Measurements from ENCODE around the gene UFSP2. TPM values are rescaled to one million over a fixed set of nuclear protein-coding genes. Genes with fewer than 3 reads are reported as not detected.
"Not testable (repeated sequence)": the region's sequence is repeated elsewhere in the genome, so short reads cannot be mapped to it uniquely, and the experiment has no call there.

The UFSP2 gene
- total and polyA plus RNA-seq, 2 donors from 2014 or later, result 47.1 to 47.3 TPM

DNA sequence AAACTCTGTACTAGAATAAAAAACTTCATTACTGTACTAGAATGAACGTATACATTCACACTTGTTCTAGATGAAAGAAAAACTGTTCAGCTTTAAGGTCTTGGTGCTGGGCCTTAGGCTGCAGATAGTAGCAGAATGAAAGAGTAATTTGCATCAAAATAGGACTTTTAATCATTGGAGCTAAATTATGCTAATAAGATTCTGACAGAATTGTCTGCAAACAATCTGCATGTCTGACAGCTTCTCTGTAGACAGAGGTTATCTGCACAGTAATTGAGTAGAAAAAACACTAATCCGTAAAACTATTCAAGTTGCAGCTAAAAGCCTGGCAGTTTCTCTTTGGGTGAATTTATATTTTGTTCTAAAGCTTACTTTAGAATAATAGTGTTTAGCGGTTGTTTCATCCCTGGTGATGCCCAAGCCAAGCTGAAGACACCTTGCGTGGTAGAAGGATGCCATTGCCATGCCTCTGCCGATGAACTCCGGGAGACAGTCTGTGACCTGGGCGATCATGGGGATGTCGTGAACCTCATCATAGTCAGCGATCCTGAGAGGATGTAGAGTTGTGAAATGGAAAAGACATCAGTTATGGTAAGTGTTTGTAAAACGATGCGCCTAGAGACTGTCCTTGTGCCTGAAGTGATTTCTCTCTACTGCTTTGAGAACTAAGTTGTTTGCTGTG is 55.4 kb downstream of the UFSP2 start:
- no peak overlapping the region for H3K4me3 ChIP-seq (ENCODE audit: low read length in 3 of 3)
- no peaks in the 10 kb centered on the region for H3K9me3 ChIP-seq (ENCODE audit: control insufficient read depth in 2 of 3, insufficient read depth in 1 of 3, low read length in 3 of 3)
- no peaks in the 10 kb centered on the region for H3K4me1 ChIP-seq (ENCODE audit: control insufficient read depth in 2 of 3, insufficient read depth in 2 of 3, low read depth in 1 of 3, low read length in 3 of 3)
- no peaks in the 10 kb centered on the region for H3K27me3 ChIP-seq (ENCODE audit: control insufficient read depth, insufficient read depth, low read length)
- TF ChIP-seq, protein P1, sequence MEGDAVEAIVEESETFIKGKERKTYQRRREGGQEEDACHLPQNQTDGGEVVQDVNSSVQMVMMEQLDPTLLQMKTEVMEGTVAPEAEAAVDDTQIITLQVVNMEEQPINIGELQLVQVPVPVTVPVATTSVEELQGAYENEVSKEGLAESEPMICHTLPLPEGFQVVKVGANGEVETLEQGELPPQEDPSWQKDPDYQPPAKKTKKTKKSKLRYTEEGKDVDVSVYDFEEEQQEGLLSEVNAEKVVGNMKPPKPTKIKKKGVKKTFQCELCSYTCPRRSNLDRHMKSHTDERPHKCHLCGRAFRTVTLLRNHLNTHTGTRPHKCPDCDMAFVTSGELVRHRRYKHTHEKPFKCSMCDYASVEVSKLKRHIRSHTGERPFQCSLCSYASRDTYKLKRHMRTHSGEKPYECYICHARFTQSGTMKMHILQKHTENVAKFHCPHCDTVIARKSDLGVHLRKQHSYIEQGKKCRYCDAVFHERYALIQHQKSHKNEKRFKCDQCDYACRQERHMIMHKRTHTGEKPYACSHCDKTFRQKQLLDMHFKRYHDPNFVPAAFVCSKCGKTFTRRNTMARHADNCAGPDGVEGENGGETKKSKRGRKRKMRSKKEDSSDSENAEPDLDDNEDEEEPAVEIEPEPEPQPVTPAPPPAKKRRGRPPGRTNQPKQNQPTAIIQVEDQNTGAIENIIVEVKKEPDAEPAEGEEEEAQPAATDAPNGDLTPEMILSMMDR (IDR thresholded peaks at IDR 0.05; ENCODE audit: borderline replicate concordance, extremely low read depth, insufficient read depth), result no peak
- no peak overlapping the region for H3K9ac ChIP-seq (ENCODE audit: low read length in 3 of 3)
- DNase-seq (no peak), FAIRE-seq (no peak)
- intact Hi-C loops (cut with DNase I), result no loop called here
- peaks cover 0 to 4% (median 0%) of the 10 kb centered on the region in 3 donors for H3K36me3 ChIP-seq (ENCODE audit: control insufficient read depth in 2 of 3, insufficient read depth in 3 of 3, low read length in 3 of 3)
- H3K27ac ChIP-seq (ENCODE audit: low read depth in 2 of 2, low read length in 2 of 2), result no peak overlapping the region

DNA sequence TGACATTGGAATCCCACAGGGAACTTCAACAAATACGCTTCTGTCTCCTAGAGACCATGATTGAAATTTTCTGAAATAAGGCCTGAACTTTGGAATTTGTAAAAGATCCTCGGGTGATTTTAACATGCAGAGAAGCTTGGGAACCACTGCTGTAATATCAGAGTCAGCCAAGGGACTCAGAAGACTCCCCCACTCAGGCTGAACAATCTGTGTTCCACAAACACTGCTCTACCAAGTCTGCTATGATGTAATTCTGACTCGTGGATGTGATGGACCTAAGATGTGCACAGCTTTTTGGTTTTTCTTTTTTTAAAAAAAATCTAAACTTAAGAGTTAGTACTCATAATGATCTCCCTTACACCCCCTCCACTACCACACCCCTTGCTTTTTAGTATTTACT is 56.0 kb downstream of the UFSP2 start:
- Histone ChIP-seq H3K4me1 (ENCODE audit: control insufficient read depth in 2 of 3, insufficient read depth in 2 of 3, low read depth in 1 of 3, low read length in 3 of 3) (no peaks in the 10 kb centered on the region), H3K36me3 (ENCODE audit: control insufficient read depth in 2 of 3, insufficient read depth in 3 of 3, low read length in 3 of 3) (peaks cover 0 to 4% (median 0%) of the 10 kb centered on the region in 3 donors), H3K9ac (ENCODE audit: low read length in 3 of 3) (no peak overlapping the region), H3K4me3 (ENCODE audit: low read length in 3 of 3) (no peak overlapping the region), H3K27ac (ENCODE audit: low read depth in 2 of 2, low read length in 2 of 2) (no peak overlapping the region), H3K9me3 (ENCODE audit: control insufficient read depth in 2 of 3, insufficient read depth in 1 of 3, low read length in 3 of 3) (no peaks in the 10 kb centered on the region), H3K27me3 (ENCODE audit: control insufficient read depth, insufficient read depth, low read length) (no peaks in the 10 kb centered on the region)
- no peak for DNase-seq
- intact Hi-C loops (cut with DNase I), result no loop called here
- TF ChIP-seq, protein P1 (IDR thresholded peaks at IDR 0.05; ENCODE audit: borderline replicate concordance, extremely low read depth, insufficient read depth), result no peak
- no peak for FAIRE-seq

DNA sequence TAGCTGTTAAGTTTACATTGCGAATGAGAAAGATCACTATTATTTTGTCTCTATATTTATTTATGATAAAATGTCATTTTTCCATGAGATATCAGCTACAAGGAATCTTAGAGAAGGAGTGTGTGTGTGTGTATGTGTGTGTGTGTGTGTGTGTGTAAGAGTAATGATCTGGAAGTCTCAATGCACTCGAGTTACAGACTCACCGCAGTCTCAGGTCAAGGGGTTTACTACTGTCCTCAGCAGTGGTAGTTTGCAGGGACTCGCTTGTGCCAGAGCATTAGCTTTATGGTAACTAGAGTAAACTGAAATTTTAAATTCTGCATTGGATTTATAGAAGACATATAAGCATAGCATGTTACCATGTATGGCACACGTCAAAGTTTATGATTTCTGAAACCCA is 60.9 kb downstream of the UFSP2 start:
- Histone ChIP-seq H3K36me3 (ENCODE audit: control insufficient read depth in 2 of 3, insufficient read depth in 3 of 3, low read length in 3 of 3) (no peaks in the 10 kb centered on the region), H3K4me3 (ENCODE audit: low read length in 3 of 3) (no peak overlapping the region), H3K27ac (ENCODE audit: low read depth in 2 of 2, low read length in 2 of 2) (no peak overlapping the region), H3K9ac (ENCODE audit: low read length in 3 of 3) (no peak overlapping the region), H3K9me3 (ENCODE audit: control insufficient read depth in 2 of 3, insufficient read depth in 1 of 3, low read length in 3 of 3) (no peaks in the 10 kb centered on the region), H3K27me3 (ENCODE audit: control insufficient read depth, insufficient read depth, low read length) (no peaks in the 10 kb centered on the region), H3K4me1 (ENCODE audit: control insufficient read depth in 2 of 3, insufficient read depth in 2 of 3, low read depth in 1 of 3, low read length in 3 of 3) (no peaks in the 10 kb centered on the region)
- DNase-seq (peak in 4 of 5 donors; percentile 53 to 81 (median 70)), FAIRE-seq (no peak)
- TF ChIP-seq, protein P1 (IDR thresholded peaks at IDR 0.05; ENCODE audit: borderline replicate concordance, extremely low read depth, insufficient read depth), result no peak
- intact Hi-C loops (cut with DNase I), result no loop called here

DNA sequence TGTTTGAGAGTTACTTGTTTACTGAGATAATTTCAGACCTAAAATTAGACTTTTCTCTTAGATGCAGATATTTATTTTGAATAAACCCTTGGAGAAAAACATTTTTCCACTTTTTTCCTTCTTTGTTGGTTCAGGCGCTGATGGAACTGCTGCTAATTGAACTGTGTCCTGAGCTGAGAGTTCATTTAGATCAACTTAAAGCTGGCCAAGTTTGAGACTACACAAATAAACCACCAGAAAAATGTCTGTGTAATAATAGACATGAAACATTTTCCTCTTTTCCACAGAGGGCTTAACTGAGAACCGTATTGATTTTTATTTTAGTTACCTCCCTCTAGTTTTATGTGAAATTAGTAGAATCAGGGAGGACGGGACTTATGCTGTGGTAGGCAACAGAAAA is 62.5 kb downstream of the UFSP2 start:
- intact Hi-C loops (cut with DNase I), result no loop called here
- Histone ChIP-seq H3K36me3 (ENCODE audit: control insufficient read depth in 2 of 3, insufficient read depth in 3 of 3, low read length in 3 of 3) (no peaks in the 10 kb centered on the region), H3K27ac (ENCODE audit: low read depth in 2 of 2, low read length in 2 of 2) (no peak overlapping the region), H3K4me3 (ENCODE audit: low read length in 3 of 3) (no peak overlapping the region), H3K9ac (ENCODE audit: low read length in 3 of 3) (no peak overlapping the region), H3K27me3 (ENCODE audit: control insufficient read depth, insufficient read depth, low read length) (no peaks in the 10 kb centered on the region), H3K4me1 (ENCODE audit: control insufficient read depth in 2 of 3, insufficient read depth in 2 of 3, low read depth in 1 of 3, low read length in 3 of 3) (no peaks in the 10 kb centered on the region), H3K9me3 (ENCODE audit: control insufficient read depth in 2 of 3, insufficient read depth in 1 of 3, low read length in 3 of 3) (no peaks in the 10 kb centered on the region)
- no peak for FAIRE-seq
- TF ChIP-seq, protein P1 (IDR thresholded peaks at IDR 0.05; ENCODE audit: borderline replicate concordance, extremely low read depth, insufficient read depth), result no peak
- no peak for DNase-seq

DNA sequence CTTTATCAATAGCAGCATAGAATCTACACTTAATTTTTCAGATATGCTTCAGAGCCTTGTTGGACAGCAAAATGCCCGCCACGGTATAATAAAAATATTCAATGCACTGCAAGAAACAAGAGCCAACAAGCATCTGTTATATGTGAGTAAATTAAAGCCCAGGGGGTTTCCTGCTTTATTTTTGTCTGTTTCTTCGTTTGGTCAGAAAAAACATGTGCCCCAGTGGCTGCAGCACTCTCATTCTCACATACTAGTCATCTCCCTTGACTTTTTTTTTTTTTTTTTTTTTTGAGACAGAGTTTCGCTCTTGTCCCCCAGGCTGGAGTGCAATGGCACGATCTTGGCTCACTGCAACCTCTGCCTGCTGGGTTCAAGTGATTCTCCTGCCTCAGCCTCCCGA is 63.2 kb downstream of the UFSP2 start:
- H3K4me3 ChIP-seq (ENCODE audit: low read length in 3 of 3); H3K9me3 ChIP-seq (ENCODE audit: control insufficient read depth in 2 of 3, insufficient read depth in 1 of 3, low read length in 3 of 3); H3K4me1 ChIP-seq (ENCODE audit: control insufficient read depth in 2 of 3, insufficient read depth in 2 of 3, low read depth in 1 of 3, low read length in 3 of 3); H3K27me3 ChIP-seq (ENCODE audit: control insufficient read depth, insufficient read depth, low read length); H3K9ac ChIP-seq (ENCODE audit: low read length in 3 of 3); intact Hi-C loops (cut with DNase I); FAIRE-seq; H3K27ac ChIP-seq (ENCODE audit: low read depth in 2 of 2, low read length in 2 of 2); H3K36me3 ChIP-seq (ENCODE audit: control insufficient read depth in 2 of 3, insufficient read depth in 3 of 3, low read length in 3 of 3); DNase-seq: not testable (repeated sequence)
